Omental fat pad (tissue), 4 donors: ENCODE data around the gene KCNJ3. TPM values are rescaled to one million over a fixed set of nuclear protein-coding genes. Genes with fewer than 3 reads are reported as not detected.
"Not testable (repeated sequence)": the region's sequence is repeated elsewhere in the genome, so short reads cannot be mapped to it uniquely, and the experiment has no call there.

Experiments
- ATAC-seq: fragments of 150-250 bp; one replicate; pipeline ENCODE4 v1.9.1; 2016; ENCODE audit warnings: mild to moderate bottlenecking, moderate library complexity; ENCODE audit not compliant: low FRiP score
- DNase-seq: peaks from one replicate; pipeline ENCODE4 v3.0.0-alpha.2; 2019; ENCODE audit warnings: low spot score
- CTCF ChIP-seq, 3 donors: fragments of 450-650 bp; IDR thresholded peaks; one replicate each; pipeline ENCODE4 v1.5.1; 2016 to 2017; ENCODE audit warnings: antibody characterized with exemption in 3 of 3, mild to moderate bottlenecking in 3 of 3, moderate library complexity in 2 of 3
- total RNA-seq, 4 donors: library from RNA; depleted of rRNA; stranded (reverse); fragments of >200 nt; gene quantifications; one replicate each; pipeline ENCODE4 v1.1.0, GENCODE V29; 2016

KCNJ3 gene
- total RNA-seq, 4 donors from 2014 or later: not detected

DNA sequence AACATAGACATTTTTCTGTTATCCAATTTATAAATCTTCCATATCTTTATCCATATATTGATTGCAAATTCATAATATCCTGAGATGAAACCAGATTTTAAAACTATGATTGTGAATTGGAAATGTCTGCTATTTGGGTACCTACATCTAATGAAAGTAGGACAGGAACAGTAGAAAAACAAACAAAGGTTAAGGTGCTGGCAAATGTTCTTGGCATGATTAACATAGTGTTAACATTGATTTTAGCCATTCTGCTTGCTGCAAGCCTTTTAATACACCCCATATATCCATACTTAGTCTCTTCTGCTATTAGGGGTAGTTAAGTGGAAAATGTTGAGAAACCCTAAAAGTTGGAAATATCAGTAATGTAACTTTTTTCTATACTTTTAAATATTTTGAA is 152.0 kb downstream of the KCNJ3 start:
- DNase-seq (no peak), ATAC-seq (no peak)
- no peak for TF ChIP-seq CTCF (IDR thresholded peaks at IDR 0.05)

GRCh38 chr2:154855138-154855537 is 156.6 kb downstream of the KCNJ3 start:
- DNase-seq (no peak), ATAC-seq (no peak)
- no peak for TF ChIP-seq CTCF (IDR thresholded peaks at IDR 0.05)

DNA sequence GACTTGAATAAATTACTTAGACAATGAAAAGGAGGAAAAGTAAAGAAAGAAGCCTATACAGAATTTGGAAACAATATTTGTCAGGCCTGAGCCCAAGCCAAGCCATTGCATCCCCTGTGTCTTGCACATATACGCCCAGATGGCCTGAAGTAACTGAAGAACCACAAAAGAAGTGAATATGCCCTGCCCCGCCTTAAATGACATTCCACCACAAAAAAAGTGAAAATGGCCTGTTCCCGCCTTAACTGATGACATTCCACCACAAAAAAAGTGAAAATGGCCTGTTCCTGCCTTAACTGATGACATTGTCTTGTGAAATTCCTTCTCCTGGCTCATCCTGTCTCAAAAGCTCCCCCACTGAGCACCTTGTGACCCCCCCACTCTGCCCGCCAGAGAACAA is 168.7 kb downstream of the KCNJ3 start:
- DNase-seq, ATAC-seq: not testable (repeated sequence)

DNA sequence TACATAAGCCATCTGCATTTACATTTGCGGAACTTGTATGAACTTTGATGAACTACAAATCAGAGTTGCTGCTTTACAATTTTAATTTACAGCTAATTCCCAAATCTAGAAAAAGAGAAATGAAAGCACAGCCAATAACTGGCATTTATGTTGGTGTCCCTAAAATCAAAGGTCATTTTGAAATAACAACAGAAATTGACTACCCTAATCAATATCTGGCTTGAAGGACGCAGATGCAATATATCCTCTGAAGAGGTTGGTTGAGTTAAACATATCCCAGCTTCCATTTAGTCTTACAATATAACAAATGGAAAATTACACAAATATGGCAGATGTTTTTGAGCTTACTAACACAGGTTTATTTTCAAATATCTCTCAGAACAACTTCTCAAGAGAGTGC is 177.5 kb downstream of the KCNJ3 start:
- ATAC-seq: no peak
- TF ChIP-seq CTCF (IDR thresholded peaks at IDR 0.05): no peak

GRCh38 chr2:154882725-154883124 is 184.2 kb downstream of the KCNJ3 start:
- no peak for ATAC-seq
- no peak for TF ChIP-seq CTCF (IDR thresholded peaks at IDR 0.05)

More for the DNA sequence above, 177.5 kb downstream of the KCNJ3 start:
- no peak for DNase-seq

GRCh38 chr2:154886316-154886715 is 187.8 kb downstream of the KCNJ3 start:
- ATAC-seq (no peak), DNase-seq (no peak)
- TF ChIP-seq CTCF (IDR thresholded peaks at IDR 0.05): no peak

More at GRCh38 chr2:154882725-154883124, 184.2 kb downstream of the KCNJ3 start:
- no peak for DNase-seq

DNA sequence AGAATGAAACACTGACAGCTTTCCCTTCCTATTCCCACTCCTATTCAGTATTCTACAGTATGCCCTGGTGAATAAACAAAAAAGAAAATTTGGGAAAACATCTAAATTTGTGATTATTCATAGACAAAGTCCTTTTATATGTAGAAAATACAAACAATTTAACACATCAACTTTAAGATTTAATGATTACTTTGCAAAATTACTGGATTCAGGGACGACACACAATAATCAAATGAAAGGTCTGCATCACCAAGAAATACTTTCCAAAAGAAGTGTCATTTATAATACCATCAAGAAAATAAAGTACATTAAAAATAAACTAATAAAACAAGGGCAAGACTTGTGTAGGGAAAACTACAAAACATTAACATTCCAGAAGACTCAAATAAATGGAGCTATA is 199.8 kb downstream of the KCNJ3 start:
- no peak for TF ChIP-seq CTCF (IDR thresholded peaks at IDR 0.05)
- no peak for DNase-seq
- no peak for ATAC-seq

- DNase-seq (no peak), ATAC-seq (no peak)
- TF ChIP-seq CTCF (IDR thresholded peaks at IDR 0.05): no peak
These were observed 202.6 kb downstream of the KCNJ3 start for GRCh38 chr2:154901063-154901462.
